Fibroblast of the conjunctiva (primary cell): ENCODE measurements around the gene MMS22L.

Experiments used
- DNase-seq: peaks from one replicate; pipeline ENCODE4 v3.0.0-alpha.2; 2010; ENCODE audit warnings: low read depth

MMS22L gene

GRCh38 chr6:97282726-97283617 is at the start of gene MMS22L:
Gene MMS22L (minus strand): TSS chr6:97283216. CDS start chr6:97282477, 739 bp downstream.
- peak; percentile 92 for DNase-seq

DNA sequence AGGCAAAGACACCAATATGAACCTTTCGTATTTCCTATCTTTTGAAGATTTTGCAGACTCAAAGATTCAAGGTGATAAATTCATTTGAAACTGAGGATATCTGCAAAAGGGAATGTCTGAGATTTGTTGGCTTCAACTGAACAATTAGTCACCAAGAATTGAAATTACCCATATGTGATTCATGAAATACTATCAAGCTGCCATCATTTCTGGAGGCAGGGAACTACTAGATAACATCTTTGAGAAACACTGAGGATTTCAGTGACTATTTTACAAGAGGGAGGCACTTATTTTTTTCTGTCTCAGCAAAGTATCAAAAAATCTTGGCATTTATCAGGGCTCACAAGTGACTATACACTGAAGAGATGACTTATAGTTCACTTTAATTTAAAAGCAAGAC is 39.8 kb upstream of the MMS22L start:
- no peak for DNase-seq

DNA sequence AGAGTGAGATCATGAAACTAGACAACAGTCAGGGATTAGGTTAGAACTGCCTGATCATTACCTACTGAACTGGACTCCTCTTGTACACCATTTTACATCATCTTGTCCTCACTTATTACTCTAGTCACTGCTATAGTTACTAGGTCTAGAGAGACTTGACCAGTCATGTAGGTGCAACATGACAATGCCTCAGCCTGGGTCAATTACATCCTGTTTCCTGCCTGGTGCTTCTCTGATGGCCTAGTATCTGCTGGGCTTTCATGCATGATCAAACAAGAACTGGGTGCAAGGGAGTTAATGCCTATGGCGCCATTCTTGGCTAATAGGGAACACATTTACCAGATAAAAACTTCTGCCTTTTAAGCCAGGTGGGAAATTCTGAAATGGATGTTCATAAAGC is 39.2 kb upstream of the MMS22L start:
- no peak for DNase-seq

GRCh38 chr6:97316978-97317377 is 34.0 kb upstream of the MMS22L start:
- DNase-seq, result no peak

DNA sequence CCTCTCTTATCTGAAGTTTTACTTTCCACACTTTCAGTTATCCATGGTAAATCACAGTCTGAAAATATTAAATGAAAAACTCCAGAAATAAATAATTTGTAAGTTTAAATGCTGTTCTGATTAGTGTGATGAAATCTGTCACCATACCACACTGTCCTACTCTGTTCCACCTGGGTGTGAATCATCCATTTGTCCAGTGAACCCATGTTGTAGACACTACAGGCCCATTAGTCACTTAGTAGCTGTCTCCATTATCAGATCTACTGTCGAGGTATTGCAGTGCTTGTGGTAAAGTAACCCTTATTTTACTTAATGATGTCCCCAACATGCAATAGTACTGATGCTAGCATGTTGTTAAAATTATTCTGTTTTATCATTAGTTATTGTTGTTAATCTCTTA is 29.2 kb upstream of the MMS22L start:
- DNase-seq, result no peak

- no peak for DNase-seq
Measured at GRCh38 chr6:97306544-97307320, 23.7 kb upstream of the MMS22L start.

- DNase-seq, result no peak
Measured at GRCh38 chr6:97305414-97306066, 22.5 kb upstream of the MMS22L start.

GRCh38 chr6:97304701-97305100 is 21.7 kb upstream of the MMS22L start:
- DNase-seq, result no peak

DNA sequence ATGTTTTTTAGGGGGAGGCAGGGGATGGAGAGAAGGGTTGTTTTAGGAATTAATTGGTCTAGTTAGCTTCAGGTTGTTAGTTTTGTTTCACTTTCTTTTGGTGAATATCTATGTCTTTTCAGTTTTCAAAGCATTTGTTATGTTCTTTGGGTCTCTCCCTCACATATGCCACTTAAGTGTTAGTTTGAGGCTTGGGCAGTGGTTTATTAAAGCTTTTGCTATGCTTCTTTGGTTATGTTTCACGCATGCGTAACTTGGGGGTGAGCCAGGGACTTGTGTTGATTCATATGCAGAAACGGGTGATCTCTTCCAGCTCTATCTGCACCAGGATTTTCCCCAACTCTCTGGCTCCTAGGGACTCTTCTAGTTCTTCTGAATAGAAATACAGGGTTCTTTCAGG is 11.4 kb upstream of the MMS22L start:
- DNase-seq, result no peak

GRCh38 chr6:97293198-97293696 is 10.2 kb upstream of the MMS22L start:
- DNase-seq, result no peak

DNA sequence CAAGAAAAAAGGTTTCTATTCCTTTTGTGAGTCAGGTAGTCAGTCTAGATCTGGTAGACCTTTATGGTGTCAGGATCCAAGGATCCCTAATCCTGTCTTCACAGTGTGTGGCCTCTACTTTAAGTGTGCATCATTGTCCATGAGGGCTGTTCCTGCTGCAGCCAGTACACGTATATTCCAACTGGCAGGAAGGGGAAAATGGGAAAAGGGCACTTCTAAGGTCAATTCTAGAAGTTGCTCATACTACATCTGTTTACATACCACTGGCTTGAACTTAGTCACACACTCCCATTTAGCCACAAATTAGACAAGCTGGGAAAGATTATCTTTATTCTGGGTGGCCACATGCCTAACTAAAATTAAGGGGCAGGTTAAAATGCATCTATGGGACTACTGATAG is 9.7 kb upstream of the MMS22L start:
- DNase-seq, result no peak

GRCh38 chr6:97291896-97292295 is 8.9 kb upstream of the MMS22L start:
- no peak for DNase-seq

DNA sequence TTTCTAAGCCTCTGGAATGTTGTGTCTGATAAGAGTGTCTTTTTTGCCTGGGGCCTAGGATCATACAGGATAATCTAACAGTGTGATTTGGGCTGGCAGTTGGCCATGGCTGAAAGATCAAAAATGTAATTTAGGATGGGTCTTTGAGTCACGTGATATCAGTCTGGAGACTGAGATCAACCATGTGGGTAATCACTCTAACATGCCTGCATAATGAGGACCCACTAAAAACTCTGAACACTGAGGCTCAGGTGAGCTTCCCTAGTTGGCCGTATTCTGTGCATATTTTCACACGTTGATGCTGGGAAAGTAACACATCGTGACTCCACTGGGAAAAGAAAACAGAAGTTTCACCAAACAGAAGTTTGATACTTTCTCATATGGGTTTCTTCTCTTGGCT is 6.3 kb upstream of the MMS22L start:
- DNase-seq, result no peak

DNA sequence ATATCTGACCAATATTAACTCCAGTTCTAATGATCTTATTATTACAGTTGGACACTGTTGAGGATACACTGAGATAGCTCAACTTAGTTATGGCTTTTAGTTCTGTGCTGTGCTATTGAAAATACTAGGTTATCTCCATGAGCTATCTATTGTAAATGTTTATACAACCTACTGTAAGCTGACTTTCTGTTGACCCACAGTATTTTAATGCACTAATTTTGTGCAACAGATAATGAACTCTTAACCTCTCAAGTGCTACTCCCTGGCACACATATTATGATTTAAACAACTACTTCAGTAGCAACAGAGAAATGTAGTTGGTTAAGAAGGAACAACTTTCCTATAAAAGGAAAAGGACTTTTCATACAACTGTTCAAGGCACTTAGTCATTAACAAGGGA is 5.2 kb upstream of the MMS22L start:
- DNase-seq, result no peak

- DNase-seq, result no peak
Measured at GRCh38 chr6:97282238-97282725, 734 bp downstream of the MMS22L start.

GRCh38 chr6:97280766-97281165 is 2.2 kb downstream of the MMS22L start:
- DNase-seq, result no peak

DNA sequence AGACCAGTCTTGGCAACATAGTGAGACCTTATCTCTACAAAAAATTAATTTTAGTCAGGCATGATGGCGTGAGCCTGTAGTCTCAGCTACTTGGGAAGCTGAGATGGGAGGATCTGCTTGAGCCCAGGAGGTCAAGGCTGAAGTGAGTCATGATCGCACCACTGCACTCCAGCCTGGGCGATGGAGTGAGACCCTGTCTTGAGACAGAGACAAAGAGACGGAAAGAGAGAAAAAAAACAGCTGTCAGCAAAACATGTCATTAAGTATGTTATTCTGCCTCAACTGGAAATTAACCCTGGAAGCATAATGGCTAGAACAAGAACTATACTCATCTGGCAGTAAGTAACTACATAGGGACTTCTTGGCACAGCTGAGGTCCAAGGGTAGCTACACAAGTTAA is 7.2 kb downstream of the MMS22L start:
- DNase-seq, result no peak

GRCh38 chr6:97269821-97270220 is 13.2 kb downstream of the MMS22L start:
- no peak for DNase-seq

DNA sequence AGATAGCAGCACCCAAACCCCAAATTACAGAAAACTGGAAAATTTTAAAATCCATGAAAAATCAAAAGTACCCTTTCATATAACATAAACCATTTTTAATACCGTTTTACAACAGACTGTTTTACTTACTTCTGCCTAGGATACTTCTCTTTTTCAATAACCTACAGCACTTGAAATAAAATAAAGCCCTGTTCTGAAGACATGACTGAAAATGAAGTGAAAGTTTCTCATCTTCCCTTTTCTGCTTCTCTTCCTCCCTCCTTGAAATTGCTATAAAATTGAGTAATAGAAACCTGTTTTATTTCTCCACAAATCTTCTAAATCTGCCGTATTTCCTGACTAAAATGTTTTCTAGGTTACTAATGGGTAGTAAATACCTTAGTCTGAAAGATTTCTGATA is 20.3 kb downstream of the MMS22L start:
- no peak for DNase-seq

GRCh38 chr6:97246842-97247241 is 36.2 kb downstream of the MMS22L start:
- no peak for DNase-seq

DNA sequence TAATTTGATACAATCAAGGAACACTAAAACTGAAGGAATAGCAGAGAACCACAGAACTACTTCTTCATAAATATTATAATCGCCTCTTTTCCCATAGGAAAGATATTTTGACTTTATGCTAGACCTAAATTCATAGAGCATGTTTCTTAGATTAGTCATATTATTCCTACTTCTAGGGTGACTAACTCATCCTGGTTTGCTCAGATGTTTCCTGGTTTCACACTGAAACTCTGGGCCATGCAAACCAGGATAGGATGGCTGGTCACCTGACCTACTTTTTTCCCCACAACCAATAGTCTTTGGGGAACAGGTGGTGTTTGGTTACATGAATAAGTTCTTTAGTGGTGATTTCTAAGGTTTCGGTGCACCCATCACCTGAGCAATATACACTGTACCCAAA is 42.8 kb downstream of the MMS22L start:
- no peak for DNase-seq

GRCh38 chr6:97231911-97232310 is 51.1 kb downstream of the MMS22L start:
- DNase-seq, result no peak
